Calu3 (cell line): ENCODE data around the gene NBAS. TPM values are rescaled to one million over a fixed set of nuclear protein-coding genes. Genes with fewer than 3 reads are reported as not detected.

Source experiments
- BruUV-seq: library from RNA; stranded (reverse); fragments of 400-500 nt; replicated peaks from 2 replicates; lab custom pipeline; 2021; lab: Mats Ljungman, UMichigan
- CTCF ChIA-PET: fragments of 300-600 bp; sonication (Branson Sonifier 250); formaldehyde crosslinking; loops from one replicate; lab custom pipeline; 2022; ENCODE audit warnings: antibody characterized with exemption; lab: Charles Lee
- DNase-seq: peaks from one replicate; pipeline ENCODE4 v3.0.0; 2022
- H3K27ac Mint-ChIP-seq: one replicate; pipeline ENCODE4 v1.8.0; 2022; ENCODE audit warnings: mixed read lengths; ENCODE audit not compliant: unreplicated experiment
- H3K27me3 Mint-ChIP-seq: one replicate; pipeline ENCODE4 v1.8.0; 2022; ENCODE audit warnings: mixed read lengths; ENCODE audit not compliant: unreplicated experiment
- H3K36me3 Mint-ChIP-seq: one replicate; pipeline ENCODE4 v1.8.0; 2022; ENCODE audit warnings: mild to moderate bottlenecking, moderate library complexity, mixed read lengths; ENCODE audit not compliant: insufficient read depth, unreplicated experiment
- H3K4me1 Mint-ChIP-seq: one replicate; pipeline ENCODE4 v1.8.0; 2022; ENCODE audit warnings: mild to moderate bottlenecking, low read depth, mixed read lengths; ENCODE audit not compliant: unreplicated experiment
- H3K4me3 Mint-ChIP-seq: one replicate; pipeline ENCODE4 v1.8.0; 2022; ENCODE audit warnings: mild to moderate bottlenecking, low read depth, moderate library complexity, mixed read lengths; ENCODE audit not compliant: unreplicated experiment
- H3K9me3 Mint-ChIP-seq: one replicate; pipeline ENCODE4 v1.8.0; 2022; ENCODE audit warnings: low read depth, mixed read lengths; ENCODE audit not compliant: unreplicated experiment
- CTCF ChIP-seq: fragments of 200-600 bp; IDR thresholded peaks from one replicate; pipeline ENCODE4 v1.8.0; 2022; ENCODE audit warnings: antibody characterized with exemption; ENCODE audit not compliant: unreplicated experiment
- intact Hi-C: fragments of 100-400 bp; cut with micrococcal nuclease; formaldehyde crosslinking; loops from one replicate; pipeline ENCODE4 v1.10.0; 2022; ENCODE audit not compliant: unreplicated experiment
- total RNA-seq: library from RNA; stranded (reverse); gene quantifications from 2 replicates; pipeline ENCODE4 v1.2.3, GENCODE V29; 2022

Gene NBAS
- total RNA-seq, 1 experiment from 2014 or later = 30.4 TPM

GRCh38 chr2:15456352-15456751 is 104.8 kb downstream of the NBAS start:
- intact Hi-C loops = no loop called here
- H3K9me3 Mint-ChIP-seq = no peaks in the 10 kb centered on the region
- CTCF ChIA-PET = no interaction called here
- no peak for TF ChIP-seq CTCF
- no peaks in the 10 kb centered on the region for H3K27me3 Mint-ChIP-seq
- no peak overlapping the region for H3K4me3 Mint-ChIP-seq
- no TSS peak for BruUV-seq
- H3K27ac Mint-ChIP-seq = no peak overlapping the region
- DNase-seq = no peak
- no peaks in the 10 kb centered on the region for H3K4me1 Mint-ChIP-seq
- no peaks in the 10 kb centered on the region for H3K36me3 Mint-ChIP-seq

- no peak overlapping the region for H3K27ac Mint-ChIP-seq
- no peaks in the 10 kb centered on the region for H3K27me3 Mint-ChIP-seq
- intact Hi-C loops = no loop called here
- no peaks in the 10 kb centered on the region for H3K36me3 Mint-ChIP-seq
- DNase-seq = no peak
- CTCF ChIA-PET = no interaction called here
- no TSS peak for BruUV-seq
- no peak overlapping the region for H3K4me3 Mint-ChIP-seq
- TF ChIP-seq CTCF = no peak
- H3K4me1 Mint-ChIP-seq = no peaks in the 10 kb centered on the region
- no peaks in the 10 kb centered on the region for H3K9me3 Mint-ChIP-seq
These were observed 110.3 kb downstream of the NBAS start for GRCh38 chr2:15450808-15451207.

GRCh38 chr2:15449556-15450236 is 111.4 kb downstream of the NBAS start:
- Mint-ChIP-seq H3K9me3 (no peaks in the 10 kb centered on the region), H3K4me1 (no peaks in the 10 kb centered on the region), H3K27me3 (no peaks in the 10 kb centered on the region), H3K4me3 (no peak overlapping the region), H3K27ac (no peak overlapping the region), H3K36me3 (no peaks in the 10 kb centered on the region)
- no peak for TF ChIP-seq CTCF
- BruUV-seq = no TSS peak
- intact Hi-C loops = no loop called here
- CTCF ChIA-PET = no interaction called here
- no peak for DNase-seq

- no TSS peak for BruUV-seq
- CTCF ChIA-PET = no interaction called here
- Mint-ChIP-seq H3K27me3 (no peaks in the 10 kb centered on the region), H3K9me3 (no peaks in the 10 kb centered on the region), H3K27ac (no peak overlapping the region), H3K36me3 (no peaks in the 10 kb centered on the region), H3K4me3 (no peak overlapping the region), H3K4me1 (no peaks in the 10 kb centered on the region)
- no peak for DNase-seq
- TF ChIP-seq CTCF = no peak
- intact Hi-C loops = no loop called here
These were observed 112.8 kb downstream of the NBAS start for GRCh38 chr2:15448250-15448839.
